HG02981 (cell line): ENCODE results near the gene PAPSS1.

Experiments used
- ATAC-seq: cut with Tn5 transposase; IDR thresholded peaks from one replicate; pipeline ENCODE4 v1.9.1; 2021; ENCODE audit warnings: mild to moderate bottlenecking, moderate library complexity; ENCODE audit not compliant: unreplicated experiment

The PAPSS1 gene

GRCh38 chr4:107631560-107631959 is 88.5 kb downstream of the PAPSS1 start:
- no peak for ATAC-seq

- ATAC-seq: no peak
Measured at GRCh38 chr4:107630185-107630705, 89.8 kb downstream of the PAPSS1 start.

- no peak for ATAC-seq
Measured at GRCh38 chr4:107629318-107629717, 90.7 kb downstream of the PAPSS1 start.

- ATAC-seq: no peak
Measured at GRCh38 chr4:107625391-107625902, 94.6 kb downstream of the PAPSS1 start.

- ATAC-seq: no peak
Measured at GRCh38 chr4:107624024-107624423, 96.0 kb downstream of the PAPSS1 start.

- no peak for ATAC-seq
Measured at GRCh38 chr4:107622006-107622405, 98.0 kb downstream of the PAPSS1 start.

- no peak for ATAC-seq
Measured at GRCh38 chr4:107619731-107620130, 100.3 kb downstream of the PAPSS1 start.

- no peak for ATAC-seq
Measured at GRCh38 chr4:107619066-107619465, 101.0 kb downstream of the PAPSS1 start.

GRCh38 chr4:107618656-107619055 is 101.4 kb downstream of the PAPSS1 start:
- ATAC-seq: no peak

GRCh38 chr4:107616838-107617389 is 103.1 kb downstream of the PAPSS1 start:
- no peak for ATAC-seq

GRCh38 chr4:107615809-107616208 is 104.2 kb downstream of the PAPSS1 start:
- no peak for ATAC-seq

- no peak for ATAC-seq
Measured at GRCh38 chr4:107603430-107603829, 116.6 kb downstream of the PAPSS1 start.

- no peak for ATAC-seq
Measured at GRCh38 chr4:107600983-107601382, 119.1 kb downstream of the PAPSS1 start.

- ATAC-seq: no peak
Measured at GRCh38 chr4:107600436-107600835, 119.6 kb downstream of the PAPSS1 start.

GRCh38 chr4:107599841-107600240 is 120.2 kb downstream of the PAPSS1 start:
- ATAC-seq: no peak

GRCh38 chr4:107593230-107593629 is 126.8 kb downstream of the PAPSS1 start:
- ATAC-seq: no peak

- no peak for ATAC-seq
Measured at GRCh38 chr4:107592519-107592918, 127.5 kb downstream of the PAPSS1 start.

- no peak for ATAC-seq
Measured at GRCh38 chr4:107589269-107589668, 130.8 kb downstream of the PAPSS1 start.

- ATAC-seq: no peak
Measured at GRCh38 chr4:107586371-107586770, 133.7 kb downstream of the PAPSS1 start.

GRCh38 chr4:107579099-107579498 is 140.9 kb downstream of the PAPSS1 start:
- no peak for ATAC-seq

GRCh38 chr4:107578321-107578720 is 141.7 kb downstream of the PAPSS1 start:
- ATAC-seq: no peak

GRCh38 chr4:107577743-107578142 is 142.3 kb downstream of the PAPSS1 start:
- no peak for ATAC-seq

- ATAC-seq: no peak
Measured at GRCh38 chr4:107575243-107575642, 144.8 kb downstream of the PAPSS1 start.
